K562 (cell line): ENCODE data around the gene CXorf65. TPM values are rescaled to one million over a fixed set of nuclear protein-coding genes. Genes with fewer than 3 reads are reported as not detected.

Source experiments
- CREM ChIP-seq: IDR thresholded peaks from 2 replicates; pipeline ENCODE4 v1.6.1; 2014; ENCODE audit warnings: antibody characterized with exemption, low read depth
- GABPB2 ChIP-seq: fragments of 250-450 bp; sonication (Bioruptor Pico); conservative IDR thresholded peaks from 2 replicates; pipeline ENCODE4 v1.5.1; 2021; ENCODE audit warnings: mild to moderate bottlenecking
- KLF6 ChIP-seq: fragments of 250-450 bp; sonication (Bioruptor Pico); IDR thresholded peaks from 2 replicates; pipeline ENCODE4 v1.4.0; 2020; ENCODE audit warnings: mild to moderate bottlenecking, moderate library complexity, borderline replicate concordance
- MBD2 ChIP-seq: sonication (generic); IDR thresholded peaks from 2 replicates; pipeline ENCODE4 v1.6.1; 2016; ENCODE audit warnings: low read depth, borderline replicate concordance
- MEIS2 ChIP-seq: fragments of 450-650 bp; IDR thresholded peaks from 2 replicates; pipeline ENCODE4 v1.6.1; 2014; ENCODE audit warnings: mild to moderate bottlenecking; ENCODE audit not compliant: partially characterized antibody
- MIER1 ChIP-seq: fragments of 450-650 bp; IDR thresholded peaks from 2 replicates; pipeline ENCODE4 v1.6.1; 2016; ENCODE audit warnings: antibody characterized with exemption, mild to moderate bottlenecking, low read depth
- MYC ChIP-seq, 2 experiments: fragments of 250-450 bp in 1 of 2; sonication (Bioruptor Pico) in 1 of 2; IDR thresholded peaks; 2 replicates each; pipeline versions ENCODE4 v1.5.1 to v1.6.1; 2012 to 2021; ENCODE audit warnings: low read depth in 2 of 2, borderline replicate concordance in 1 of 2, improper control_type of control experiment in 1 of 2, low read length in 1 of 2, mild to moderate bottlenecking in 1 of 2, moderate library complexity in 1 of 2
- POLR2B ChIP-seq: fragments of 450-650 bp; IDR thresholded peaks from 2 replicates; pipeline ENCODE4 v1.6.1; 2018; ENCODE audit warnings: low read depth; ENCODE audit not compliant: partially characterized antibody
- RBFOX2 ChIP-seq: fragments of 200-400 bp; formaldehyde crosslinking; IDR thresholded peaks from 2 replicates; pipeline ENCODE4 v1.6.1; 2017; ENCODE audit warnings: low read depth, mild to moderate bottlenecking, low read length, moderate library complexity
- SRF ChIP-seq, 2 experiments: fragments of 250-450, 450-650 bp in 1 of 2; sonication (Bioruptor Pico) in 1 of 2; sonication (generic) in 1 of 2; formaldehyde crosslinking; IDR thresholded peaks; 2 replicates each; pipeline versions ENCODE4 v1.5.0 to v1.5.1; 2020 to 2022; ENCODE audit warnings: mild to moderate bottlenecking in 1 of 2, missing genetic modification reagents in 1 of 2
- STAG1 ChIP-seq: sonication (generic); formaldehyde crosslinking; IDR thresholded peaks from 2 replicates; pipeline ENCODE4 v1.5.0; 2020; ENCODE audit warnings: missing genetic modification reagents, borderline replicate concordance
- STAT5B ChIP-seq: fragments of 250-450 bp; sonication (Bioruptor Pico); IDR thresholded peaks from 2 replicates; pipeline ENCODE4 v1.8.0; 2021; ENCODE audit warnings: mild to moderate bottlenecking, inconsistent platforms
- THRAP3 ChIP-seq: fragments of 450-650 bp; IDR thresholded peaks from 2 replicates; pipeline ENCODE4 v1.6.1; 2016; ENCODE audit warnings: mild to moderate bottlenecking, inconsistent platforms, borderline replicate concordance
- XRCC3 ChIP-seq: fragments of 450-650 bp; IDR thresholded peaks from 2 replicates; pipeline ENCODE4 v1.6.1; 2017; ENCODE audit warnings: mild to moderate bottlenecking, moderate library complexity
- ZNF324 ChIP-seq: fragments of 250-450 bp; sonication (Bioruptor Pico); IDR thresholded peaks from 2 replicates; pipeline ENCODE4 v1.4.0; 2020; ENCODE audit warnings: mild to moderate bottlenecking
- ZNF75A ChIP-seq: fragments of 450-650 bp; formaldehyde crosslinking; IDR thresholded peaks from 2 replicates; pipeline ENCODE4 v1.4.0; 2020; ENCODE audit warnings: mild to moderate bottlenecking
- polyA plus RNA-seq, 8 experiments: library from polyadenylated mRNA; depleted of rRNA in 4 of 8; stranded (reverse) in 5 of 8; unstranded in 3 of 8; fragments of >200 nt; fragmentation: Nextera tagmentation in 2 of 8; fragmentation: Illumina TruSeq in 1 of 8; extraction: Ambion mirVana in 2 of 8; extraction: Trizol in 1 of 8; gene quantifications; 2 replicates each; pipeline versions ENCODE4 v1.2.1 to v1.2.3, GENCODE V29; 2011 to 2014; ENCODE audit warnings: inconsistent platforms in 1 of 8, missing spikeins in 1 of 8
- total RNA-seq, 7 experiments: library from RNA; depleted of rRNA in 6 of 7; stranded (reverse); fragments of >200 nt in 6 of 7; fragmentation: Illumina TruSeq in 2 of 7; extraction: Trizol in 2 of 7; gene quantifications; 2 replicates each; pipeline versions ENCODE4 v1.2.1 to v1.2.3, GENCODE V29; 2011 to 2021; ENCODE audit warnings: low replicate concordance in 1 of 7
- TF ChIP-seq, protein P1 (sequence below): fragments of 250-450 bp; sonication (Bioruptor Pico); IDR thresholded peaks from 2 replicates; pipeline ENCODE4 v1.4.0; 2020; ENCODE audit warnings: mild to moderate bottlenecking, moderate library complexity, borderline replicate concordance
- TF ChIP-seq, protein P2 (sequence below): fragments of 250-450 bp; sonication (Bioruptor Pico); IDR thresholded peaks from 2 replicates; pipeline ENCODE4 v1.8.0; 2021; ENCODE audit warnings: mild to moderate bottlenecking, moderate library complexity
- TF ChIP-seq, protein P3 (sequence below): sonication (generic); formaldehyde crosslinking; IDR thresholded peaks from 2 replicates; pipeline ENCODE4 v1.8.0; 2022; ENCODE audit warnings: mild to moderate bottlenecking, missing genetic modification reagents
- TF ChIP-seq, protein P4 (sequence below): fragments of 250-450 bp; sonication (Bioruptor Pico); IDR thresholded peaks from 2 replicates; pipeline ENCODE4 v1.5.0; 2022; ENCODE audit warnings: mild to moderate bottlenecking

Gene CXorf65
- total and polyA plus RNA-seq, 9 of the 15 experiments (the other 6 are each of a cell fraction or from before 2014, with no cell fraction given): 1.4 to 8.4 (median 2.9) TPM

DNA sequence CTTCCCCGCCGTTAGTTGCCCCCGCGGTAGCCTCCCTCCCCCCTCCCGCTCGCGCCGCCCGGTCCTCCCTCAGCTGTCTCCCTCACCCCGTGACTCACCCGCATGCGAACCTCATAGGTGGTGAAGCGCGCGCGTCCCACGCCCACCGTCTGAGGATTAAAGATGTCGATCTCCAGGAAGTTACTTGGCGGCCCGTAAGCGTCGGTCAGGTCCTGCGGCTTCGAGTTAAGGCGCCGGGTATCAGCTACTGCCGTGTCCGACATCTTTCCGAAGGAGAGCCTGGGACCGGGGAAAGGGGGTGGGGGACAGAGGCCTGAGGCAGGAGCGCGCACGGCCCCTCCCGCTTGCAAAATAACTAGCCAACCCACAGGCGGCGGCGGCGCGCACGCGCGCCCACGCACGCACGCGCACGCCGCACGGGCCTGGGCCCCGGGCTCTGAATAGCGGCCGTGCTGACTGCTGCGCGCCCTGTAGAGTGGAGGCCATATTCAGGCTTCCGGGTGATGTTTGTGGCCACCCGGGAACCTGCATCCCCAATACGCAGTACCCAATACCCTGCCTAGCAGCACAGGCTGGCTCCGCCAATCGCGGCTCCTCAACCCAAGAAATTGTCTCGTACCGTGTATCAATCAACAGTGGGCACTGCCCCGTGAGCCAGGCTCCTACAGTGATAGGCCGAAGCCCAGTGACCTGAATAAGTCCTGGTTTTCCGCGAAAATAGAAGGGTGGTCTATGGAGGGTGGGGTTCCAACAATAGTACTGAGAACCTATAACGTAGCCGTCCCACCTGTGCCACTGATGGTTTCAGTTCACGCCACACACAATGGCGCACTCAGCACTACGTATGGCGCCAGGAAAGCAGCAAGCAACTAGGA lies 38.3 kb downstream of the CXorf65 start, which contains the start of gene SNX12 (continued):
- TF ChIP-seq ZNF324 (CRISPR knock-in tag) (no peak), POLR2B (no peak), STAG1 (CRISPR knock-in tag) (no peak), MYC (IDR thresholded peaks at IDR 0.05; ENCODE audit: low read depth, low read length) (peak; percentile 73), MYC (CRISPR knock-in tag; IDR thresholded peaks at IDR 0.05; ENCODE audit: borderline replicate concordance, low read depth) (no peak), ZNF75A (no peak), CREM (peak; percentile 85), MEIS2 (peak; percentile 73), STAT5B (no peak), SRF (CRISPR knock-in tag; IDR thresholded peaks at IDR 0.05) (peak; percentile 73 to 91; a peak in 3 of 4 replicates), RBFOX2 (peak; percentile 80), MBD2 (peak; percentile 28; the same call in 1 of the 2 replicates), KLF6 (no peak), XRCC3 (no peak), MIER1 (no peak), GABPB2 (no peak), THRAP3 (no peak)
- TF ChIP-seq, protein P1, sequence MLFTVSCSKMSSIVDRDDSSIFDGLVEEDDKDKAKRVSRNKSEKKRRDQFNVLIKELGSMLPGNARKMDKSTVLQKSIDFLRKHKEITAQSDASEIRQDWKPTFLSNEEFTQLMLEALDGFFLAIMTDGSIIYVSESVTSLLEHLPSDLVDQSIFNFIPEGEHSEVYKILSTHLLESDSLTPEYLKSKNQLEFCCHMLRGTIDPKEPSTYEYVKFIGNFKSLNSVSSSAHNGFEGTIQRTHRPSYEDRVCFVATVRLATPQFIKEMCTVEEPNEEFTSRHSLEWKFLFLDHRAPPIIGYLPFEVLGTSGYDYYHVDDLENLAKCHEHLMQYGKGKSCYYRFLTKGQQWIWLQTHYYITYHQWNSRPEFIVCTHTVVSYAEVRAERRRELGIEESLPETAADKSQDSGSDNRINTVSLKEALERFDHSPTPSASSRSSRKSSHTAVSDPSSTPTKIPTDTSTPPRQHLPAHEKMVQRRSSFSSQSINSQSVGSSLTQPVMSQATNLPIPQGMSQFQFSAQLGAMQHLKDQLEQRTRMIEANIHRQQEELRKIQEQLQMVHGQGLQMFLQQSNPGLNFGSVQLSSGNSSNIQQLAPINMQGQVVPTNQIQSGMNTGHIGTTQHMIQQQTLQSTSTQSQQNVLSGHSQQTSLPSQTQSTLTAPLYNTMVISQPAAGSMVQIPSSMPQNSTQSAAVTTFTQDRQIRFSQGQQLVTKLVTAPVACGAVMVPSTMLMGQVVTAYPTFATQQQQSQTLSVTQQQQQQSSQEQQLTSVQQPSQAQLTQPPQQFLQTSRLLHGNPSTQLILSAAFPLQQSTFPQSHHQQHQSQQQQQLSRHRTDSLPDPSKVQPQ (CRISPR knock-in tag): no peak
- TF ChIP-seq, protein P2, sequence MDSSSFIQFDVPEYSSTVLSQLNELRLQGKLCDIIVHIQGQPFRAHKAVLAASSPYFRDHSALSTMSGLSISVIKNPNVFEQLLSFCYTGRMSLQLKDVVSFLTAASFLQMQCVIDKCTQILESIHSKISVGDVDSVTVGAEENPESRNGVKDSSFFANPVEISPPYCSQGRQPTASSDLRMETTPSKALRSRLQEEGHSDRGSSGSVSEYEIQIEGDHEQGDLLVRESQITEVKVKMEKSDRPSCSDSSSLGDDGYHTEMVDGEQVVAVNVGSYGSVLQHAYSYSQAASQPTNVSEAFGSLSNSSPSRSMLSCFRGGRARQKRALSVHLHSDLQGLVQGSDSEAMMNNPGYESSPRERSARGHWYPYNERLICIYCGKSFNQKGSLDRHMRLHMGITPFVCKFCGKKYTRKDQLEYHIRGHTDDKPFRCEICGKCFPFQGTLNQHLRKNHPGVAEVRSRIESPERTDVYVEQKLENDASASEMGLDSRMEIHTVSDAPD (CRISPR knock-in tag): no peak
- TF ChIP-seq, protein P3, sequence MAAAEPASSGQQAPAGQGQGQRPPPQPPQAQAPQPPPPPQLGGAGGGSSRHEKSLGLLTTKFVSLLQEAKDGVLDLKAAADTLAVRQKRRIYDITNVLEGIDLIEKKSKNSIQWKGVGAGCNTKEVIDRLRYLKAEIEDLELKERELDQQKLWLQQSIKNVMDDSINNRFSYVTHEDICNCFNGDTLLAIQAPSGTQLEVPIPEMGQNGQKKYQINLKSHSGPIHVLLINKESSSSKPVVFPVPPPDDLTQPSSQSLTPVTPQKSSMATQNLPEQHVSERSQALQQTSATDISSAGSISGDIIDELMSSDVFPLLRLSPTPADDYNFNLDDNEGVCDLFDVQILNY (CRISPR knock-in tag): no peak
- TF ChIP-seq, protein P4, sequence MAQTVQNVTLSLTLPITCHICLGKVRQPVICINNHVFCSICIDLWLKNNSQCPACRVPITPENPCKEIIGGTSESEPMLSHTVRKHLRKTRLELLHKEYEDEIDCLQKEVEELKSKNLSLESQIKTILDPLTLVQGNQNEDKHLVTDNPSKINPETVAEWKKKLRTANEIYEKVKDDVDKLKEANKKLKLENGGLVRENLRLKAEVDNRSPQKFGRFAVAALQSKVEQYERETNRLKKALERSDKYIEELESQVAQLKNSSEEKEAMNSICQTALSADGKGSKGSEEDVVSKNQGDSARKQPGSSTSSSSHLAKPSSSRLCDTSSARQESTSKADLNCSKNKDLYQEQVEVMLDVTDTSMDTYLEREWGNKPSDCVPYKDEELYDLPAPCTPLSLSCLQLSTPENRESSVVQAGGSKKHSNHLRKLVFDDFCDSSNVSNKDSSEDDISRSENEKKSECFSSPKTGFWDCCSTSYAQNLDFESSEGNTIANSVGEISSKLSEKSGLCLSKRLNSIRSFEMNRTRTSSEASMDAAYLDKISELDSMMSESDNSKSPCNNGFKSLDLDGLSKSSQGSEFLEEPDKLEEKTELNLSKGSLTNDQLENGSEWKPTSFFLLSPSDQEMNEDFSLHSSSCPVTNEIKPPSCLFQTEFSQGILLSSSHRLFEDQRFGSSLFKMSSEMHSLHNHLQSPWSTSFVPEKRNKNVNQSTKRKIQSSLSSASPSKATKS: no peak
